H1 (cell line): ENCODE results near the gene RMND5B. TPM values are rescaled to one million over a fixed set of nuclear protein-coding genes. Genes with fewer than 3 reads are reported as not detected.

Source experiments
- ASH2L ChIP-seq: fragments of 200-600, 300-600 bp; sonication (generic); IDR thresholded peaks from one replicate; pipeline ENCODE4 v1.7.1; 2017; ENCODE audit warnings: low read length
- EP300 ChIP-seq, 2 experiments: IDR thresholded peaks; 1 replicate in 1 of 2; 2 replicates in 1 of 2; pipeline ENCODE4 v1.6.1; 2011 to 2012; ENCODE audit warnings: low read depth in 2 of 2, low read length in 2 of 2, mild to moderate bottlenecking in 2 of 2, borderline replicate concordance in 1 of 2, inconsistent platforms in 1 of 2, moderate library complexity in 1 of 2
- RXRA ChIP-seq: IDR thresholded peaks from 2 replicates; pipeline ENCODE4 v1.6.1; 2011; ENCODE audit warnings: low read depth, mild to moderate bottlenecking, low read length, moderate library complexity; ENCODE audit not compliant: insufficient read depth
- SP1 ChIP-seq: IDR thresholded peaks from 2 replicates; pipeline ENCODE4 v1.6.1; 2011; ENCODE audit warnings: low read depth, low read length
- polyA plus RNA-seq, 7 experiments: library from polyadenylated mRNA; depleted of rRNA in 3 of 7; stranded (reverse) in 5 of 7; unstranded in 2 of 7; fragments of >200 nt in 5 of 7; fragments of 200-250 nt in 2 of 7; gene quantifications; 1 replicate in 5 of 7; 2 replicates in 1 of 7; 4 replicates in 1 of 7; pipeline versions ENCODE4 v1.2.1 to v1.2.3, GENCODE V29; 2011 to 2013; ENCODE audit warnings: missing spikeins in 2 of 7, mixed read lengths in 2 of 7
- total RNA-seq: library from RNA; stranded (reverse); fragmentation: NEBNext Ultra II Directional; extraction: Animal tissue kit (Norgen Biotek cat#: 25700); gene quantifications from 2 replicates; pipeline ENCODE4 v1.2.1, GENCODE V29; 2021
- TF ChIP-seq, protein P1 (sequence below), 3 experiments: IDR thresholded peaks; 1 replicate in 2 of 3; 2 replicates in 1 of 3; pipeline versions ENCODE4 v1.5.1 to v1.6.1; 2011; ENCODE audit warnings: low read length in 3 of 3, mild to moderate bottlenecking in 3 of 3, inconsistent platforms in 2 of 3, low read depth in 1 of 3, moderate library complexity in 1 of 3; ENCODE audit not compliant: insufficient read depth in 1 of 3; ENCODE audit errors: control extremely low read depth in 1 of 3
- TF ChIP-seq, protein P2 (sequence below): fragments of 300-600 bp; sonication (generic); IDR thresholded peaks from 2 replicates; pipeline ENCODE4 v1.7.1; 2012; ENCODE audit warnings: low read length, moderate library complexity, mild to moderate bottlenecking, inconsistent platforms; ENCODE audit not compliant: insufficient replicate concordance

Gene RMND5B
- total and polyA plus RNA-seq, 2 of the 8 experiments (the other 6 are each of a cell fraction or from before 2014, with no cell fraction given): 75.9 to 90.2 TPM

GRCh38 chr5:178130576-178131445 is at the start of gene RMND5B (continued):
- TF ChIP-seq, protein P1, sequence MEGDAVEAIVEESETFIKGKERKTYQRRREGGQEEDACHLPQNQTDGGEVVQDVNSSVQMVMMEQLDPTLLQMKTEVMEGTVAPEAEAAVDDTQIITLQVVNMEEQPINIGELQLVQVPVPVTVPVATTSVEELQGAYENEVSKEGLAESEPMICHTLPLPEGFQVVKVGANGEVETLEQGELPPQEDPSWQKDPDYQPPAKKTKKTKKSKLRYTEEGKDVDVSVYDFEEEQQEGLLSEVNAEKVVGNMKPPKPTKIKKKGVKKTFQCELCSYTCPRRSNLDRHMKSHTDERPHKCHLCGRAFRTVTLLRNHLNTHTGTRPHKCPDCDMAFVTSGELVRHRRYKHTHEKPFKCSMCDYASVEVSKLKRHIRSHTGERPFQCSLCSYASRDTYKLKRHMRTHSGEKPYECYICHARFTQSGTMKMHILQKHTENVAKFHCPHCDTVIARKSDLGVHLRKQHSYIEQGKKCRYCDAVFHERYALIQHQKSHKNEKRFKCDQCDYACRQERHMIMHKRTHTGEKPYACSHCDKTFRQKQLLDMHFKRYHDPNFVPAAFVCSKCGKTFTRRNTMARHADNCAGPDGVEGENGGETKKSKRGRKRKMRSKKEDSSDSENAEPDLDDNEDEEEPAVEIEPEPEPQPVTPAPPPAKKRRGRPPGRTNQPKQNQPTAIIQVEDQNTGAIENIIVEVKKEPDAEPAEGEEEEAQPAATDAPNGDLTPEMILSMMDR (IDR thresholded peaks at IDR 0.05; ENCODE audit: control extremely low read depth in 1 of 3, insufficient read depth in 1 of 3, low read depth in 1 of 3, low read length in 3 of 3): peak in 1 of 3 experiments; percentile 11; a peak in 1 of 4 replicates
- TF ChIP-seq ASH2L (peak; percentile 56), SP1 (no peak), EP300 (IDR thresholded peaks at IDR 0.05; ENCODE audit: borderline replicate concordance in 1 of 2, low read depth in 2 of 2, low read length in 2 of 2) (peak in 1 of 2 experiments; percentile 95; a peak in 2 of 3 replicates), RXRA (no peak)
- TF ChIP-seq, protein P2, sequence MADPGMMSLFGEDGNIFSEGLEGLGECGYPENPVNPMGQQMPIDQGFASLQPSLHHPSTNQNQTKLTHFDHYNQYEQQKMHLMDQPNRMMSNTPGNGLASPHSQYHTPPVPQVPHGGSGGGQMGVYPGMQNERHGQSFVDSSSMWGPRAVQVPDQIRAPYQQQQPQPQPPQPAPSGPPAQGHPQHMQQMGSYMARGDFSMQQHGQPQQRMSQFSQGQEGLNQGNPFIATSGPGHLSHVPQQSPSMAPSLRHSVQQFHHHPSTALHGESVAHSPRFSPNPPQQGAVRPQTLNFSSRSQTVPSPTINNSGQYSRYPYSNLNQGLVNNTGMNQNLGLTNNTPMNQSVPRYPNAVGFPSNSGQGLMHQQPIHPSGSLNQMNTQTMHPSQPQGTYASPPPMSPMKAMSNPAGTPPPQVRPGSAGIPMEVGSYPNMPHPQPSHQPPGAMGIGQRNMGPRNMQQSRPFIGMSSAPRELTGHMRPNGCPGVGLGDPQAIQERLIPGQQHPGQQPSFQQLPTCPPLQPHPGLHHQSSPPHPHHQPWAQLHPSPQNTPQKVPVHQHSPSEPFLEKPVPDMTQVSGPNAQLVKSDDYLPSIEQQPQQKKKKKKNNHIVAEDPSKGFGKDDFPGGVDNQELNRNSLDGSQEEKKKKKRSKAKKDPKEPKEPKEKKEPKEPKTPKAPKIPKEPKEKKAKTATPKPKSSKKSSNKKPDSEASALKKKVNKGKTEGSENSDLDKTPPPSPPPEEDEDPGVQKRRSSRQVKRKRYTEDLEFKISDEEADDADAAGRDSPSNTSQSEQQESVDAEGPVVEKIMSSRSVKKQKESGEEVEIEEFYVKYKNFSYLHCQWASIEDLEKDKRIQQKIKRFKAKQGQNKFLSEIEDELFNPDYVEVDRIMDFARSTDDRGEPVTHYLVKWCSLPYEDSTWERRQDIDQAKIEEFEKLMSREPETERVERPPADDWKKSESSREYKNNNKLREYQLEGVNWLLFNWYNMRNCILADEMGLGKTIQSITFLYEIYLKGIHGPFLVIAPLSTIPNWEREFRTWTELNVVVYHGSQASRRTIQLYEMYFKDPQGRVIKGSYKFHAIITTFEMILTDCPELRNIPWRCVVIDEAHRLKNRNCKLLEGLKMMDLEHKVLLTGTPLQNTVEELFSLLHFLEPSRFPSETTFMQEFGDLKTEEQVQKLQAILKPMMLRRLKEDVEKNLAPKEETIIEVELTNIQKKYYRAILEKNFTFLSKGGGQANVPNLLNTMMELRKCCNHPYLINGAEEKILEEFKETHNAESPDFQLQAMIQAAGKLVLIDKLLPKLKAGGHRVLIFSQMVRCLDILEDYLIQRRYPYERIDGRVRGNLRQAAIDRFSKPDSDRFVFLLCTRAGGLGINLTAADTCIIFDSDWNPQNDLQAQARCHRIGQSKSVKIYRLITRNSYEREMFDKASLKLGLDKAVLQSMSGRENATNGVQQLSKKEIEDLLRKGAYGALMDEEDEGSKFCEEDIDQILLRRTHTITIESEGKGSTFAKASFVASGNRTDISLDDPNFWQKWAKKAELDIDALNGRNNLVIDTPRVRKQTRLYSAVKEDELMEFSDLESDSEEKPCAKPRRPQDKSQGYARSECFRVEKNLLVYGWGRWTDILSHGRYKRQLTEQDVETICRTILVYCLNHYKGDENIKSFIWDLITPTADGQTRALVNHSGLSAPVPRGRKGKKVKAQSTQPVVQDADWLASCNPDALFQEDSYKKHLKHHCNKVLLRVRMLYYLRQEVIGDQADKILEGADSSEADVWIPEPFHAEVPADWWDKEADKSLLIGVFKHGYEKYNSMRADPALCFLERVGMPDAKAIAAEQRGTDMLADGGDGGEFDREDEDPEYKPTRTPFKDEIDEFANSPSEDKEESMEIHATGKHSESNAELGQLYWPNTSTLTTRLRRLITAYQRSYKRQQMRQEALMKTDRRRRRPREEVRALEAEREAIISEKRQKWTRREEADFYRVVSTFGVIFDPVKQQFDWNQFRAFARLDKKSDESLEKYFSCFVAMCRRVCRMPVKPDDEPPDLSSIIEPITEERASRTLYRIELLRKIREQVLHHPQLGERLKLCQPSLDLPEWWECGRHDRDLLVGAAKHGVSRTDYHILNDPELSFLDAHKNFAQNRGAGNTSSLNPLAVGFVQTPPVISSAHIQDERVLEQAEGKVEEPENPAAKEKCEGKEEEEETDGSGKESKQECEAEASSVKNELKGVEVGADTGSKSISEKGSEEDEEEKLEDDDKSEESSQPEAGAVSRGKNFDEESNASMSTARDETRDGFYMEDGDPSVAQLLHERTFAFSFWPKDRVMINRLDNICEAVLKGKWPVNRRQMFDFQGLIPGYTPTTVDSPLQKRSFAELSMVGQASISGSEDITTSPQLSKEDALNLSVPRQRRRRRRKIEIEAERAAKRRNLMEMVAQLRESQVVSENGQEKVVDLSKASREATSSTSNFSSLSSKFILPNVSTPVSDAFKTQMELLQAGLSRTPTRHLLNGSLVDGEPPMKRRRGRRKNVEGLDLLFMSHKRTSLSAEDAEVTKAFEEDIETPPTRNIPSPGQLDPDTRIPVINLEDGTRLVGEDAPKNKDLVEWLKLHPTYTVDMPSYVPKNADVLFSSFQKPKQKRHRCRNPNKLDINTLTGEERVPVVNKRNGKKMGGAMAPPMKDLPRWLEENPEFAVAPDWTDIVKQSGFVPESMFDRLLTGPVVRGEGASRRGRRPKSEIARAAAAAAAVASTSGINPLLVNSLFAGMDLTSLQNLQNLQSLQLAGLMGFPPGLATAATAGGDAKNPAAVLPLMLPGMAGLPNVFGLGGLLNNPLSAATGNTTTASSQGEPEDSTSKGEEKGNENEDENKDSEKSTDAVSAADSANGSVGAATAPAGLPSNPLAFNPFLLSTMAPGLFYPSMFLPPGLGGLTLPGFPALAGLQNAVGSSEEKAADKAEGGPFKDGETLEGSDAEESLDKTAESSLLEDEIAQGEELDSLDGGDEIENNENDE: no peak
